Prostate gland (tissue), 2 donors: ENCODE measurements around the gene ELK3.

Source experiments
- CTCF ChIP-seq, 4 experiments: fragments of 200-600 bp in 2 of 4; fragments of 450-650 bp in 2 of 4; sonication (generic) in 2 of 4; IDR thresholded peaks; 1 replicate in 3 of 4; 2 replicates in 1 of 4; pipeline ENCODE4 v1.5.1; 2016 to 2019; ENCODE audit warnings: antibody characterized with exemption in 4 of 4, mild to moderate bottlenecking in 2 of 4, moderate library complexity in 2 of 4
- POLR2A ChIP-seq: fragments of 450-650 bp; IDR thresholded peaks from one replicate; pipeline ENCODE4 v1.6.1; 2016; ENCODE audit warnings: antibody characterized with exemption, mild to moderate bottlenecking

DNA sequence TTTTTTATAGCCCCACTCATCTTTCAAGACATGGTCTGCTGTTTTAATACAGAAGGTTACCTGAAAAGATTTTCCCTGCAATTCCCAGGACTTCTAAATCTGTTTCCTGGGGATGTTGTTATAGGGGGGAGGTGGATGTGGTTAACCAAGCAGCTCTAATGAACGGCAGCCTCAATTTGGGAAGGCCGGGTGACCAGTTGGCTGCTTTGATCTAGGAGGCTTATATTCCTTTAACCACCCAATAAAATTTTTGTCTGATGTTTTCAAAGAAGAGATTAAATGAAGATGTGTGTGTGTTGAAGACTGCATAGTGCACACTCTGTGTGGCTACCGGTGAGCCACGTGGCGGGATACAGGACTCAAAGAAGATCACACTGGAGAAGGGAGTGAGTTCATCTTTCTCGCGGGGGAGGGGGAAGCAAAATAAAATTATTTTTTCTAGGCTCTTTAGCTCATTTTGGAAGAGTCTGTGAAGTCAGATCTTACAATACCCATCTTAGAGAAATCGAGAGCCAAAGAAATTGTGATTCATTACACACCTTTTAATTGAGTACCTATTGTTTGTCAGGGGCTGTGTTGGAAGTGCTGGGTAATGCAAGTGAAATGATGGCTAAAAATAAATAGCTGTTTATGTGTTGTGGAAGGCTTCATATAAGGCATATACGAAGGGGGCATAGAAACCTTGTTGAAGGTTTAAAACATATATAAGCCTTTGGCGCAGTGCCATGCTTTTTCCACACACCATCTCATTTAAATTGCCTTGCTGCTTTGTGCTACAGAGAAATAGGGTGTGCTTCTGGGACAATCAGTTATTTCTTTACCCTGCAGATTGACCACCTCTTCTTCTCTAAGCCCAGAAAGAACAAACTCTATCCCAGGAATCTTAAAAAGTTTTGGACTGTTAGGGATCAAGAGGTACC is 18.5 kb downstream of the ELK3 start:
- TF ChIP-seq CTCF (IDR thresholded peaks at IDR 0.05) (no peak), POLR2A (no peak)
